ENCODE measurements around the gene TNFAIP8L3.

- no peak for TF ChIP-seq POLR2A (IDR thresholded peaks at IDR 0.05)
- TF ChIP-seq, protein P1, sequence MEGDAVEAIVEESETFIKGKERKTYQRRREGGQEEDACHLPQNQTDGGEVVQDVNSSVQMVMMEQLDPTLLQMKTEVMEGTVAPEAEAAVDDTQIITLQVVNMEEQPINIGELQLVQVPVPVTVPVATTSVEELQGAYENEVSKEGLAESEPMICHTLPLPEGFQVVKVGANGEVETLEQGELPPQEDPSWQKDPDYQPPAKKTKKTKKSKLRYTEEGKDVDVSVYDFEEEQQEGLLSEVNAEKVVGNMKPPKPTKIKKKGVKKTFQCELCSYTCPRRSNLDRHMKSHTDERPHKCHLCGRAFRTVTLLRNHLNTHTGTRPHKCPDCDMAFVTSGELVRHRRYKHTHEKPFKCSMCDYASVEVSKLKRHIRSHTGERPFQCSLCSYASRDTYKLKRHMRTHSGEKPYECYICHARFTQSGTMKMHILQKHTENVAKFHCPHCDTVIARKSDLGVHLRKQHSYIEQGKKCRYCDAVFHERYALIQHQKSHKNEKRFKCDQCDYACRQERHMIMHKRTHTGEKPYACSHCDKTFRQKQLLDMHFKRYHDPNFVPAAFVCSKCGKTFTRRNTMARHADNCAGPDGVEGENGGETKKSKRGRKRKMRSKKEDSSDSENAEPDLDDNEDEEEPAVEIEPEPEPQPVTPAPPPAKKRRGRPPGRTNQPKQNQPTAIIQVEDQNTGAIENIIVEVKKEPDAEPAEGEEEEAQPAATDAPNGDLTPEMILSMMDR (IDR thresholded peaks at IDR 0.05 in 8 of 11, conservative IDR thresholded peaks at IDR 0.05 in 3 of 11), result no peak
- TF ChIP-seq POLR2AphosphoS5 (IDR thresholded peaks at IDR 0.05), result no peak
Measured at GRCh38 chr15:51049081-51049480, 45.6 kb downstream of the TNFAIP8L3 start.
